ENCODE measurements around the gene S100A1. TPM values are rescaled to one million over a fixed set of nuclear protein-coding genes. Genes with fewer than 3 reads are reported as not detected.
"Not testable (repeated sequence)": the region's sequence is repeated elsewhere in the genome, so short reads cannot be mapped to it uniquely, and the experiment has no call there.

S100A1 gene
- polyA plus RNA-seq (2012; ENCODE audit: insufficient read depth, insufficient read length, low read depth): 2.4 TPM

GRCh38 chr1:153627715-153628626 is at the start of gene S100A1:
Gene S100A1, plus strand, starts transcription at chr1:153628434. Its CDS starts 2,088 bp downstream, at chr1:153630522.
- no peak for DNase-seq
- H3K9me3 ChIP-seq: no peaks in the 10 kb centered on the region
- no peak for TF ChIP-seq CTCF (IDR thresholded peaks at IDR 0.05; ENCODE audit: low read depth, low read length)
- no peak within 1 kb of the TSS for H3K4me3 ChIP-seq (ENCODE audit: low read depth, low read length)
- no peaks in the 10 kb centered on the region for H3K36me3 ChIP-seq
- peaks cover 9% of the 10 kb centered on the region for H3K4me1 ChIP-seq
- no peaks in the 10 kb centered on the region for H3K27me3 ChIP-seq

- no peaks in the 10 kb centered on the region for H3K36me3 ChIP-seq
- no peaks in the 10 kb centered on the region for H3K9me3 ChIP-seq
- no peak overlapping the region for H3K4me3 ChIP-seq (ENCODE audit: low read depth, low read length)
- TF ChIP-seq CTCF (IDR thresholded peaks at IDR 0.05; ENCODE audit: low read depth, low read length): no peak
- H3K27me3 ChIP-seq: no peaks in the 10 kb centered on the region
- no peak for DNase-seq
- H3K4me1 ChIP-seq: no peaks in the 10 kb centered on the region
Observed at GRCh38 chr1:153578490-153578889, 49.7 kb upstream of the S100A1 start.

- TF ChIP-seq CTCF (IDR thresholded peaks at IDR 0.05; ENCODE audit: low read depth, low read length): no peak
- Histone ChIP-seq H3K4me3 (ENCODE audit: low read depth, low read length) (no peak overlapping the region), H3K4me1 (no peaks in the 10 kb centered on the region), H3K9me3 (no peaks in the 10 kb centered on the region), H3K27me3 (no peaks in the 10 kb centered on the region), H3K36me3 (no peaks in the 10 kb centered on the region)
- DNase-seq: no peak
Observed at GRCh38 chr1:153578936-153579335, 49.3 kb upstream of the S100A1 start.

DNA sequence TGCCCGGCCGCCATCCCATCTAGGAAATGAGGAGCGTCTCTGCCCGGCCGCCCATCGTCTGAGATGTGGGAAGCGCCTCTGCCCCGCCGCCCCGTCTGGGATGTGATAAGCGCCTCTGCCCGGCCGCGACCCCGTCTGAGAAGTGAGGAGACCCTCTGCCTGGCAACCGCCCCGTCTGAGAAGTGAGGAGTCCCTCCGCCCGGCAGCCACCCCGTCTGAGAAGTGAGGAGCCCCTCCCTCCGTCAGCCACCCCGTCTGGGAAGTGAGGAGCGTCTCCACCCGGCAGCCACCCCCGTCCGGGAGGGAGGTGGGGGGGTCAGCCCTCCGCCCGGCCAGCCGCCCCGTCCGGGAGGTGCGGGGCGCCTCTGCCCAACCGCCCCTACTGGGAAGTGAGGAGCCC is 45.4 kb upstream of the S100A1 start:
- not testable (repeated sequence) for H3K4me3 ChIP-seq (ENCODE audit: low read depth, low read length); H3K4me1 ChIP-seq; H3K9me3 ChIP-seq; H3K27me3 ChIP-seq; H3K36me3 ChIP-seq; DNase-seq

DNA sequence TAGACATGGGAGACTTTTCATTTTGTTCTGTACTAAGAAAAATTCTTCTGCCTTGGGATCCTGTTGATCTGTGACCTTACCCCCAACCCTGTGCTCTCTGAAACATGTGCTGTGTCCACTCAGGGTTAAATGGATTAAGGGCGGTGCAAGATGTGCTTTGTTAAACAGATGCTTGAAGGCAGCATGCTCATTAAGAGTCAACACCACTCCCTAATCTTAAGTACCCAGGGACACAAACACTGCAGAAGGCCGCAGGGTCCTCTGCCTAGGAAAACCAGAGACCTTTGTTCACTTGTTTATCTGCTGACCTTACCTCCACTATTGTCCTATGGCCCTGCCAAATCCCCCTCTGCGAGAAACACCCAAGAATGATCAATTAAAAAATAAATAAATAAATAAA is 44.7 kb upstream of the S100A1 start:
- not testable (repeated sequence) for H3K9me3 ChIP-seq; DNase-seq; H3K4me3 ChIP-seq (ENCODE audit: low read depth, low read length); H3K27me3 ChIP-seq; H3K4me1 ChIP-seq; H3K36me3 ChIP-seq

DNA sequence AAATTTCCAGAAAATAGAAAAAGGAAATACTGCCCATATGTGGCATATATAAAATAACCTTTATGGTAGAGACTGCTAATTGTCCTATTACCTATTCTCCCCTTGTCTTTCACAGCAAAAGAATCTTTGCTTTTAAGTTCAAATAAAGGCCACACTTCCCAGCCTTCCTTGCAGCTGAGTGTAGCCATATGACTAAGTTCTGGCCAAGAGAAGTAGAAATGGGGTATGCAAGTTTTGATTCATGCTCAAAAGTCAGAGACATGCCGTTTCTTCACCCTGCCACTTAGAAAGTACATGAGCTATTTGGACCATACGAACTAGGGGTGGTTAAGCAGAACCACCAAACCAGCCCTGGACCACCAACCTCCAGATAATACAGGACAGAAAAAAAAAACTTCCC is 44.3 kb upstream of the S100A1 start:
- no peak for DNase-seq
- no peak for TF ChIP-seq CTCF (IDR thresholded peaks at IDR 0.05; ENCODE audit: low read depth, low read length)
- Histone ChIP-seq H3K27me3 (no peaks in the 10 kb centered on the region), H3K9me3 (no peaks in the 10 kb centered on the region), H3K36me3 (no peaks in the 10 kb centered on the region), H3K4me3 (ENCODE audit: low read depth, low read length) (no peak overlapping the region), H3K4me1 (peaks cover 6% of the 10 kb centered on the region; the same call in 1 of the 2 replicates)

DNA sequence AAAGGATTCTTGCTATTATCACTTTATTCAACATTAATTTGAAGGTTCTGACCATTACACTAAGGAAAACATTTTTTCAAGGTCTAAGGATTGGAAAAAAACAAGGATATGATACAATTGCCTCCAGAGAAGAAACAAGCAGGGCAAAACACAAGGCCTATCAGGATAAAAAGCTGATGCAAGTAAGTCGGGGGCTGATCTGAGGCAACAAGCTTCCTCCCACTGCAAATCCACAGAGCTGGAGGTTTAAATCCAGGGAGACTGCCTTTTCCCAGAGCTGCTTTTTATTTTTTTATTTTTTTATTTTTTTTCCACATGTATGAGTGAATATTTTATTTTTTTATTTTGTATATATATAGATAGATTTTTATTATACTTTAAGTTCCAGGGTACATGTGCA is 43.2 kb upstream of the S100A1 start:
- Histone ChIP-seq H3K9me3 (no peaks in the 10 kb centered on the region), H3K4me3 (ENCODE audit: low read depth, low read length) (no peak overlapping the region), H3K27me3 (no peaks in the 10 kb centered on the region), H3K4me1 (peaks cover 6% of the 10 kb centered on the region; the same call in 1 of the 2 replicates), H3K36me3 (no peaks in the 10 kb centered on the region)
- TF ChIP-seq CTCF (IDR thresholded peaks at IDR 0.05; ENCODE audit: low read depth, low read length): no peak
- no peak for DNase-seq

All from BE2C (cell line).